ENCODE results near the gene RIOX2. TPM values are rescaled to one million over a fixed set of nuclear protein-coding genes. Genes with fewer than 3 reads are reported as not detected.

RIOX2 gene
- total and polyA plus RNA-seq, 2 of the 13 experiments (the other 11 are each of a cell fraction or from before 2014, with no cell fraction given), result 19.9 to 43.3 TPM

DNA sequence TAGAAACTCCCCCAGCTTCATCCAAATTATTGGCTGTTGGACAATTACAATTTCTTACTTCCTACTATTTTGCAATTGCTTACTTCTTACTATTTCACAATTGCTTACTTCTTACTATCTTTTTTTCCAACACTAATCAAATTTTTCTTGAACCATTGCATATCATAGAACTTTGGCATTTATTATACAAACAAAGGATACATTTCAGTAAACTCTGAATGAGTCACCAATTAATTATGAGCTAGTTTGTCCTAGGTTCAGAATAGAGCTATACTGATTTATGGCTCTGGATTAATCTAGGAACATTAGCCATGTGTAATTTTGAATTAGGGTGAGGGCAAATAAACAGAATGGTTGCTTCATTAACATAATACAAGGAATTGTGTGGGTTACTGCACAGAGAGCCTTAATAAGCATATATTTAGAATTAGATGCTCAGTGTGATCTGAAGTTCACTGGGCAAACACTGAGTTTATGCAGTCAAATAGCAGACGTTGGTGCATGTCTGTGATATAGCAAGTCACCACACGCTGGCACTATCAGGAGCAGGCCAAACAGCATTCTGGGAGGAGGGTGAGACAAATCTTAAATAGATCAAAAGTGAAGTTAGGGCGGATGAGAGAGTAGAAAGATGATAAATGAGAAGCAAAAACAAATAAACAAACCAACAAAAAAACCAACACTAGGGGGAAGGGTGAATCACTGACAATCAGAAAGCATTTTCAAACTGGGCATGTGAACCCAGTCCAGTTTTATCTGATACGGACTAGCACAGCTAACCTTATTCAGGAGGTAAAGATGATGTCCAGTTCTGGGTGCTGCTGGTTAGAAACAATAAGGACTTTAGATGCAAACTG lies 41.4 kb upstream of the RIOX2 start:
- Histone ChIP-seq H3K9me3 (ENCODE audit: low read length) (no peaks in the 10 kb centered on the region), H3K4me2 (ENCODE audit: low read depth, low read length) (0 out of 2 replicates have a peak overlapping the region, but pooled peaks have one; percentile 50), H3K79me2 (ENCODE audit: insufficient read depth, low read length) (no peaks in the 10 kb centered on the region), H3K9ac (ENCODE audit: insufficient read depth, low read depth, low read length) (no peak overlapping the region), H3K4me1 (ENCODE audit: insufficient read depth, low read length) (peaks cover 58% of the 10 kb centered on the region), H4K20me1 (ENCODE audit: insufficient read depth, low read length) (no peaks in the 10 kb centered on the region), H3K36me3 (replicated peaks in 1 of 2; ENCODE audit: control insufficient read depth in 1 of 2, insufficient read depth in 2 of 2, low read length in 2 of 2) (no peaks in the 10 kb centered on the region), H3K27ac (ENCODE audit: extremely low read length, insufficient read depth, low read length) (peak overlapping the region; percentile 12), H3K4me3 (replicated peaks in 1 of 3; ENCODE audit: insufficient read depth in 1 of 3, low read depth in 2 of 3, low read length in 3 of 3) (no peak overlapping the region), H3K27me3 (ENCODE audit: control insufficient read depth in 1 of 2, insufficient read depth in 2 of 2, low read length in 2 of 2) (no peaks in the 10 kb centered on the region), H2AFZ (ENCODE audit: low read length) (no peak overlapping the region)
- DNase-seq (ENCODE audit: low spot score) (no peak), ATAC-seq (no peak), FAIRE-seq (peak; percentile 48)
- no TSS peak for BruUV-seq (replicated peaks)
- TF ChIP-seq ZNF83 (CRISPR knock-in tag; IDR thresholded peaks at IDR 0.05; ENCODE audit: borderline replicate concordance) (no peak), ZNF282 (IDR thresholded peaks at IDR 0.05; ENCODE audit: partially characterized antibody) (no peak), ELF3 (CRISPR knock-in tag; IDR thresholded peaks at IDR 0.05) (0 out of 2 replicates have a peak, but pooled peaks have one; percentile 3), ZNF317 (CRISPR knock-in tag; IDR thresholded peaks at IDR 0.05) (no peak), ZNF563 (CRISPR knock-in tag; IDR thresholded peaks at IDR 0.05) (no peak), KDM1A (CRISPR knock-in tag; IDR thresholded peaks at IDR 0.05) (no peak), ZFY (CRISPR knock-in tag; IDR thresholded peaks at IDR 0.05) (no peak), ZNF441 (CRISPR knock-in tag; IDR thresholded peaks at IDR 0.05; ENCODE audit: borderline replicate concordance) (no peak), CREB1 (IDR thresholded peaks at IDR 0.05) (no peak), CREB1 (CRISPR knock-in tag; IDR thresholded peaks at IDR 0.05) (0 out of 2 replicates have a peak, but pooled peaks have one; percentile 7), ARID3A (IDR thresholded peaks at IDR 0.05; ENCODE audit: low read depth, low read length) (0 out of 2 replicates have a peak, but pooled peaks have one; percentile 31), CEBPB (IDR thresholded peaks at IDR 0.05; ENCODE audit: borderline replicate concordance, low read depth, low read length) (peak; percentile 44; the same call in 1 of the 2 replicates), GATAD2A (CRISPR knock-in tag; IDR thresholded peaks at IDR 0.05) (0 out of 2 replicates have a peak, but pooled peaks have one; percentile 3)
- TF ChIP-seq, protein P1, sequence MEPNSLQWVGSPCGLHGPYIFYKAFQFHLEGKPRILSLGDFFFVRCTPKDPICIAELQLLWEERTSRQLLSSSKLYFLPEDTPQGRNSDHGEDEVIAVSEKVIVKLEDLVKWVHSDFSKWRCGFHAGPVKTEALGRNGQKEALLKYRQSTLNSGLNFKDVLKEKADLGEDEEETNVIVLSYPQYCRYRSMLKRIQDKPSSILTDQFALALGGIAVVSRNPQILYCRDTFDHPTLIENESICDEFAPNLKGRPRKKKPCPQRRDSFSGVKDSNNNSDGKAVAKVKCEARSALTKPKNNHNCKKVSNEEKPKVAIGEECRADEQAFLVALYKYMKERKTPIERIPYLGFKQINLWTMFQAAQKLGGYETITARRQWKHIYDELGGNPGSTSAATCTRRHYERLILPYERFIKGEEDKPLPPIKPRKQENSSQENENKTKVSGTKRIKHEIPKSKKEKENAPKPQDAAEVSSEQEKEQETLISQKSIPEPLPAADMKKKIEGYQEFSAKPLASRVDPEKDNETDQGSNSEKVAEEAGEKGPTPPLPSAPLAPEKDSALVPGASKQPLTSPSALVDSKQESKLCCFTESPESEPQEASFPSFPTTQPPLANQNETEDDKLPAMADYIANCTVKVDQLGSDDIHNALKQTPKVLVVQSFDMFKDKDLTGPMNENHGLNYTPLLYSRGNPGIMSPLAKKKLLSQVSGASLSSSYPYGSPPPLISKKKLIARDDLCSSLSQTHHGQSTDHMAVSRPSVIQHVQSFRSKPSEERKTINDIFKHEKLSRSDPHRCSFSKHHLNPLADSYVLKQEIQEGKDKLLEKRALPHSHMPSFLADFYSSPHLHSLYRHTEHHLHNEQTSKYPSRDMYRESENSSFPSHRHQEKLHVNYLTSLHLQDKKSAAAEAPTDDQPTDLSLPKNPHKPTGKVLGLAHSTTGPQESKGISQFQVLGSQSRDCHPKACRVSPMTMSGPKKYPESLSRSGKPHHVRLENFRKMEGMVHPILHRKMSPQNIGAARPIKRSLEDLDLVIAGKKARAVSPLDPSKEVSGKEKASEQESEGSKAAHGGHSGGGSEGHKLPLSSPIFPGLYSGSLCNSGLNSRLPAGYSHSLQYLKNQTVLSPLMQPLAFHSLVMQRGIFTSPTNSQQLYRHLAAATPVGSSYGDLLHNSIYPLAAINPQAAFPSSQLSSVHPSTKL (CRISPR knock-in tag; IDR thresholded peaks at IDR 0.05), result peak; percentile 2; the same call in 1 of the 2 replicates
- 48% methylated on average over 4 of the region's 4 CpGs for WGBS (ENCODE audit: low lambda C conversion rate)
- CTCF ChIA-PET (ENCODE audit: low intra/inter-chr PET ratio, low total read pairs), result no interaction called here
- intact Hi-C loops (cut with micrococcal nuclease; ENCODE audit: unreplicated experiment), result loop anchor here (5.0 kb wide), 1 partner anchor 111 kb away; no protein-coding TSS in a partner anchor
- POLR2A ChIA-PET, result interaction anchor here (0.7 to 2.0 kb wide), 3 partner anchors 19 to 192 kb away, joined by 3 to 8 read pairs (median 3); partner anchors contain the start of genes CRYBG3 and RIOX2
- in situ Hi-C loops (cut with HindIII; ENCODE audit: extremely low pct_ligation_motif_present, low pct_unique_long_range_greater_than_20kb), result loop anchor here (5.0 kb wide), 1 partner anchor 41 kb away; the partner anchor contains the start of gene RIOX2

All from HepG2 (cell line).